GM12801 (cell line): ENCODE results near the gene ZNF618.

ENCODE experiments used
- TF ChIP-seq, protein P1 (sequence below): IDR thresholded peaks from one replicate; pipeline ENCODE4 v1.5.1; 2011; ENCODE audit warnings: control low read depth; ENCODE audit not compliant: insufficient read length; ENCODE audit errors: extremely low read depth

Gene ZNF618

DNA sequence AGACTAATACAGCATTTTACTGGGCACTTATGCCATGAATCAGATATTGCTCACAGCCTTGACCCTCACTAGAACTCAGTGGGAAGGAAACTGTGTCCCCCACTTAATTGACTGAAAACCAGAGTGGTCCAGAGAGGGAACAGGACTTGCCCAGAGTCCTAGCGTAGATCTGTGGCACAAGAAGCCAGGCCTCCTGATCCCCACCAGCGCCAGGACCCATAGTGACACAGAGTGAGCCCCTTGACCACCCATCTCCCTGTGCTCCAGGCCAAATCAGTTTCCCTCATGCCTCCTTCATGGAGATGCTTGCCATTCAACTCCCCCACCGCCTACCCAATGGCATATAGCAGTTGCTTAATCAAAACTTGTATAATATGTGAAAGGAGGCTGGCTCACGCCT is 214.7 kb downstream of the ZNF618 start:
- TF ChIP-seq, protein P1, sequence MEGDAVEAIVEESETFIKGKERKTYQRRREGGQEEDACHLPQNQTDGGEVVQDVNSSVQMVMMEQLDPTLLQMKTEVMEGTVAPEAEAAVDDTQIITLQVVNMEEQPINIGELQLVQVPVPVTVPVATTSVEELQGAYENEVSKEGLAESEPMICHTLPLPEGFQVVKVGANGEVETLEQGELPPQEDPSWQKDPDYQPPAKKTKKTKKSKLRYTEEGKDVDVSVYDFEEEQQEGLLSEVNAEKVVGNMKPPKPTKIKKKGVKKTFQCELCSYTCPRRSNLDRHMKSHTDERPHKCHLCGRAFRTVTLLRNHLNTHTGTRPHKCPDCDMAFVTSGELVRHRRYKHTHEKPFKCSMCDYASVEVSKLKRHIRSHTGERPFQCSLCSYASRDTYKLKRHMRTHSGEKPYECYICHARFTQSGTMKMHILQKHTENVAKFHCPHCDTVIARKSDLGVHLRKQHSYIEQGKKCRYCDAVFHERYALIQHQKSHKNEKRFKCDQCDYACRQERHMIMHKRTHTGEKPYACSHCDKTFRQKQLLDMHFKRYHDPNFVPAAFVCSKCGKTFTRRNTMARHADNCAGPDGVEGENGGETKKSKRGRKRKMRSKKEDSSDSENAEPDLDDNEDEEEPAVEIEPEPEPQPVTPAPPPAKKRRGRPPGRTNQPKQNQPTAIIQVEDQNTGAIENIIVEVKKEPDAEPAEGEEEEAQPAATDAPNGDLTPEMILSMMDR = no peak

DNA sequence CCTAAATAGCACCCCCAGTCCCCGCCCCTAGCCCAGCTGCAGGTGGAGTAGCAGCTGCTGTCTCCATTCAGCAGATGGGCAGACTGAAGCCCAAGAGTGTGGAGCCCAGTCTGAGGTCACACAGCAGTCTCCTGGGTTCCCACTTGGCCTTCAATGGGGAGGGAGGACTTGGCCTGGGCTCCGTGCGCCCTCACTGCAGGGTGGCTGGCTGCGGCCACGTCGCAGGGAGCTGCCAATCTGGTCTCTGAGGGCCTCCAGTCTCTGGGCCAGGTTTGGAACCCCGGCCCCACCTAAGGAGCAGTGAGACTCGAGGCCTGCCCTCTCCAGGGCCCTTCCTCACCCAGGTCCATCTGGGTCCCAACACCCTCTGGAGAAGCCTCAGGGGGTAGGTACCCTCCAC is 215.6 kb downstream of the ZNF618 start:
- TF ChIP-seq, protein P1 = no peak

DNA sequence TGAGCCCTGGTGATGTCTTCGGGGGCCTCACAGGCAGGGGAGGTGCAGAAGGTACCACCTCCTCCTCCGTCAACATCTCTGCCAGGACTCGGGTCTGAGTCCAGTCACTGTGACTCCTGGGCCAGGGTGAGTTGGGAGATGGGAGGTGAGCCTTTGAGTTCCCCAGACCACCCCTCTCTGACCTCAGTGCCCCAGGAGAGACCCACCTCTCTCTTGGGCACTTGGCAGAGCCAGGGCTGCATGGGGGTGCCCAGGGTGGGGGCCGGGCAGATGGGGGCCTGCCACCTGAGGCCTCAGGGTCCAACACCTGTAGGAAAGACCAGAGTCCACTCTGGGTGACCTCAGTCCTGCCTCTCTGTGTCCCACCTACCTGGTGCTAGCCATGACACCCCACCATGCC is 216.2 kb downstream of the ZNF618 start:
- TF ChIP-seq, protein P1 = no peak

DNA sequence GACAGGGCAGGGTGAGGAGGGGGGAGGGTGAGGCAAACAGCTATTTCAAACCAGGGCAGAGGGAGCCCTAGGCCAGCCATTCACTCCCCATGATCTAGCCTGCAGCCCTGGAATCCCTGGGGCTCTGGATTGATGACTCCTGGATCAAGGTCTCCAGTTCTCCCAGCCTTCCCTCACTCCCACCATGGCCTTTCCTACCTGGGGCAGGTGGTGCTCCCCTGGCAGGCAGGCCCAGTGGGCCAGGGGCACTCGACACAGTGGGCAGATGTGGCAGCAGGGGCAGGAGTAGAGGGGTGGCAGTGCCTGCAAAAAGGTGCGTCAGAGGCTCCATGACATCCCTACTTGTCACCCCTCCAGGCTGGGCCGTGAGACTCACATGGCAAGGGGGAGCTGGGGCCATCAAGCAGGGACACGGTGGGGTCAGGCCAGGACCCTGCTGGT is 216.9 kb downstream of the ZNF618 start:
- TF ChIP-seq, protein P1 = no peak

DNA sequence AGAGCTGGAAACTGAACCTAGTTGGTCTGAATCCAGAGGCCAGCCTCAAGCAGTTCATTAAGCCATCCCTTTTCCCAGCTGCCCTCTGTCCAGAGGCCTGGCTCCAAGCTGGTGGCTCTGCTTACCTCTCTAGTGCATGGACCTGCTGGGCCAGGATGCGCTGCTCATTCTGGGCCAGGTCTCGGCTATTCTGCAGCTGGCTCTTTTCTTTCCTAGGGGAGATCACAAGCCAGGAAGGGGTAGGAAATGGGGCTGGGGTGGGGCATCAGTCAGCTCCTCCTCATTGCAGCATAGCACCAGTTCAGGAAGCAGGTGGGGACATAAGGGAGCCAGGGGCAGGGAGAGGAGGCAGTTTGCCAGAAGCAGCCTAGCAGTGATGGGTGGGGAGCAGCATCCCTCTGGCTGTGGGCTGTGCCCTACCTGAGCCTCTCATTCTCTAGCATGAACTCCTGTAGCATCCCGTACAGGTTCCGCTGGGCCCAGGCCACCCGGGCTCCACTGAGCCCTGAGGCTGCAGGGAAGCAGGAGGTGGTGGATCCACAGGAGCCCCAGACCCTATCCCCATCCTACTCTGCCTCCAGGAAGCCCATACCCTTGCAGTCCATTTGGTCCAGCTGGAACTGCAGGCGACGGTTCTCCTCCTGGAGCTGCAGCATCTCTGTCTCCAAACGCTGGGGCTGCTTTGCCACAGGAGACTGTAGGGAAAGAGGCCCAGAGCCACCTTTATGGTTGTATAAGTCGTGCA is 217.8 kb downstream of the ZNF618 start:
- TF ChIP-seq, protein P1 = no peak

DNA sequence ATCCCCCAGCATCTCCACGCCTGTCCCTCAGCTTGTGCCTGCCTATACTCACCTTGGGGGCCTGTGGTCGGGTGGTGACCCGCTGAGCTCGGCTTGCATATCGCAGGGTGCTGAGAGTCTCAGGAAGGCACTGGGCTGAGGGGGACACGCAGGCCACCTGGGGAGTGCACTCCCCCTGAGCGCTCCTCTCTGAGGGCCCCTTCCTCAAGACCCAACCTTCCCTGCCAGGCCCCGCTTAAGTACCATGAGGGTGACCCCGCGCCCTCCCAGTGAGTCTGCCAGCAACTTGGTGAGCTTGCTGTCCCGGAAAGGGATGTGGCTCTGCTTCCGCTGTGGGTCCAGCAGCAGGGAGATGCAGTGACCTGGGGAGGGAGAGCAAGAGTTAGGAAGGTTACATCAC is 218.9 kb downstream of the ZNF618 start:
- TF ChIP-seq, protein P1 = no peak

DNA sequence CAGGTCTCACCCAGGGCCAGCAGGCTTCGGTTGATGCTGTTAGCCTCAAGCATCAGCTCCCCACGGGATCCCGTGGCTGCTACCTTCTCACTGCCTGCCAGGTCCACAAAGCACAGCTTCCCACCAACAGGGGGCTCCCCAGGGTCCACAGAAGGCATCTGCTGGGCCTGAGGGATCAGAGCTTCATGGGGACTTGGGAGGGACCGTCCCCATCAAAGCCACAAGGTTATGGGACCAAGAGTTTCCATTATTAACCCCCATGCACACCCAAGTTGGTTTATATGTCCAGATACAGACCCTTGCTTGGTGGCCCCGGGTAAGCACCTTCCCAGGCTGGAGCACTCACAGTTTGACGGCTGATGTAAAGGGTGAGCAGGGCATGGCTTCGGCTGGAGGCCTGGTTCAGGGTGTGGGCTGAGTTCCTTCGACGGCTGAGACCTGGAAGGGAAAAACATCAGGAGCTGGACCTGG is 220.0 kb downstream of the ZNF618 start:
- TF ChIP-seq, protein P1 = no peak
